Measurements from ENCODE around the gene CEP350. TPM values are rescaled to one million over a fixed set of nuclear protein-coding genes. Genes with fewer than 3 reads are reported as not detected.

The CEP350 gene
- total and polyA plus RNA-seq, 2 of the 13 experiments (the other 11 are each of a cell fraction or from before 2014, with no cell fraction given) = 7.6 to 35.9 TPM

- Histone ChIP-seq H3K36me3 (replicated peaks in 1 of 2; ENCODE audit: control insufficient read depth in 1 of 2, insufficient read depth in 2 of 2, low read length in 2 of 2) (peaks cover 3 to 35% of the 10 kb centered on the region in 2 experiments), H3K4me3 (replicated peaks in 1 of 3; ENCODE audit: insufficient read depth in 1 of 3, low read depth in 2 of 3, low read length in 3 of 3) (no peak overlapping the region), H4K20me1 (ENCODE audit: insufficient read depth, low read length) (no peaks in the 10 kb centered on the region), H3K4me1 (ENCODE audit: insufficient read depth, low read length) (no peaks in the 10 kb centered on the region), H3K27me3 (ENCODE audit: control insufficient read depth in 1 of 2, insufficient read depth in 2 of 2, low read length in 2 of 2) (no peaks in the 10 kb centered on the region), H3K9ac (ENCODE audit: insufficient read depth, low read depth, low read length) (no peak overlapping the region), H3K79me2 (ENCODE audit: insufficient read depth, low read length) (no peaks in the 10 kb centered on the region), H3K4me2 (ENCODE audit: low read depth, low read length) (no peak overlapping the region), H2AFZ (ENCODE audit: low read length) (no peak overlapping the region), H3K9me3 (ENCODE audit: low read length) (no peaks in the 10 kb centered on the region), H3K27ac (ENCODE audit: extremely low read length, insufficient read depth, low read length) (no peak overlapping the region)
- no peak for DNase-seq (ENCODE audit: low spot score)
- 96% methylated on average over 1 of the region's 1 CpG for WGBS (ENCODE audit: low lambda C conversion rate)
- in situ Hi-C loops (cut with HindIII; ENCODE audit: extremely low pct_ligation_motif_present, low pct_unique_long_range_greater_than_20kb) = no loop called here
- ChIA-PET CTCF (ENCODE audit: low intra/inter-chr PET ratio, low total read pairs) (no interaction called here), POLR2A (no interaction called here)
- no peak for TF ChIP-seq ZBTB46 (CRISPR knock-in tag; IDR thresholded peaks at IDR 0.05; ENCODE audit: borderline replicate concordance)
- TF ChIP-seq EHMT2 (IDR thresholded peaks at IDR 0.05; ENCODE audit: borderline replicate concordance, low read depth, low read length) = no peak
- no peak for TF ChIP-seq SOX13 (IDR thresholded peaks at IDR 0.05)
- no peak for TF ChIP-seq SOX13 (CRISPR knock-in tag; conservative IDR thresholded peaks at IDR 0.05 in 1 of 2, IDR thresholded peaks at IDR 0.05 in 1 of 2)
- TF ChIP-seq ZMYM2 (CRISPR knock-in tag; IDR thresholded peaks at IDR 0.05) = no peak
- TF ChIP-seq, protein P1, sequence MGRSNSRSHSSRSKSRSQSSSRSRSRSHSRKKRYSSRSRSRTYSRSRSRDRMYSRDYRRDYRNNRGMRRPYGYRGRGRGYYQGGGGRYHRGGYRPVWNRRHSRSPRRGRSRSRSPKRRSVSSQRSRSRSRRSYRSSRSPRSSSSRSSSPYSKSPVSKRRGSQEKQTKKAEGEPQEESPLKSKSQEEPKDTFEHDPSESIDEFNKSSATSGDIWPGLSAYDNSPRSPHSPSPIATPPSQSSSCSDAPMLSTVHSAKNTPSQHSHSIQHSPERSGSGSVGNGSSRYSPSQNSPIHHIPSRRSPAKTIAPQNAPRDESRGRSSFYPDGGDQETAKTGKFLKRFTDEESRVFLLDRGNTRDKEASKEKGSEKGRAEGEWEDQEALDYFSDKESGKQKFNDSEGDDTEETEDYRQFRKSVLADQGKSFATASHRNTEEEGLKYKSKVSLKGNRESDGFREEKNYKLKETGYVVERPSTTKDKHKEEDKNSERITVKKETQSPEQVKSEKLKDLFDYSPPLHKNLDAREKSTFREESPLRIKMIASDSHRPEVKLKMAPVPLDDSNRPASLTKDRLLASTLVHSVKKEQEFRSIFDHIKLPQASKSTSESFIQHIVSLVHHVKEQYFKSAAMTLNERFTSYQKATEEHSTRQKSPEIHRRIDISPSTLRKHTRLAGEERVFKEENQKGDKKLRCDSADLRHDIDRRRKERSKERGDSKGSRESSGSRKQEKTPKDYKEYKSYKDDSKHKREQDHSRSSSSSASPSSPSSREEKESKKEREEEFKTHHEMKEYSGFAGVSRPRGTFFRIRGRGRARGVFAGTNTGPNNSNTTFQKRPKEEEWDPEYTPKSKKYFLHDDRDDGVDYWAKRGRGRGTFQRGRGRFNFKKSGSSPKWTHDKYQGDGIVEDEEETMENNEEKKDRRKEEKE (IDR thresholded peaks at IDR 0.05) = no peak
- TF ChIP-seq ZNF496 (CRISPR knock-in tag; IDR thresholded peaks at IDR 0.05; ENCODE audit: insufficient replicate concordance) = no peak
- TF ChIP-seq GABPA (IDR thresholded peaks at IDR 0.05; ENCODE audit: low read depth, low read length) = no peak
- TF ChIP-seq GABPA (CRISPR knock-in tag; IDR thresholded peaks at IDR 0.05; ENCODE audit: low read depth) = no peak
- TF ChIP-seq MEF2D (CRISPR knock-in tag; IDR thresholded peaks at IDR 0.05) = no peak
- TF ChIP-seq THAP7 (CRISPR knock-in tag; IDR thresholded peaks at IDR 0.05) = no peak
- no peak for TF ChIP-seq ZNF644 (CRISPR knock-in tag; IDR thresholded peaks at IDR 0.05; ENCODE audit: low read depth)
- no peak for ATAC-seq
- BruUV-seq (replicated peaks) = no TSS peak
- FAIRE-seq = no peak
- intact Hi-C loops (cut with micrococcal nuclease; ENCODE audit: unreplicated experiment) = no loop called here
Observed at GRCh38 chr1:179910934-179911333, 43.7 kb upstream of the CEP350 start.
